Activated naive CD4-positive, alpha-beta T cell (primary cell): ENCODE measurements around the gene LAPTM5.
"Not testable (repeated sequence)": the region's sequence is repeated elsewhere in the genome, so short reads cannot be mapped to it uniquely, and the experiment has no call there.

Experiments
- DNase-seq, 4 experiments: peaks; one replicate each; lab custom pipeline; 2025; lab: John Stamatoyannopoulos, UW

The LAPTM5 gene

GRCh38 chr1:30757352-30758120 lies at the start of gene LAPTM5:
LAPTM5 (minus strand) TSS chr1:30757774; CDS start chr1:30757745, 29 bp downstream.
- DNase-seq = peak in 2 of 4 experiments; percentile 33 to 40

- no peak for DNase-seq
Measured at GRCh38 chr1:30806381-30807317, 49.1 kb upstream of the LAPTM5 start.

- DNase-seq = no peak
Measured at GRCh38 chr1:30805304-30806003, 47.9 kb upstream of the LAPTM5 start.

- DNase-seq = no peak
Measured at GRCh38 chr1:30804822-30805221, 47.2 kb upstream of the LAPTM5 start.

- DNase-seq = no peak
Measured at GRCh38 chr1:30804352-30804751, 46.8 kb upstream of the LAPTM5 start.

GRCh38 chr1:30803562-30803961 lies 46.0 kb upstream of the LAPTM5 start:
- DNase-seq = no peak

GRCh38 chr1:30801771-30802198 lies 44.2 kb upstream of the LAPTM5 start:
- DNase-seq = peak; percentile 63 to 88 (median 78)

GRCh38 chr1:30799233-30799511 lies 41.6 kb upstream of the LAPTM5 start:
- DNase-seq = no peak

GRCh38 chr1:30798389-30799232 lies 41.0 kb upstream of the LAPTM5 start:
- DNase-seq = no peak

GRCh38 chr1:30795026-30795425 lies 37.5 kb upstream of the LAPTM5 start:
- no peak for DNase-seq

- DNase-seq = no peak
Measured at GRCh38 chr1:30794260-30794659, 36.7 kb upstream of the LAPTM5 start.

- DNase-seq = no peak
Measured at GRCh38 chr1:30793209-30793608, 35.6 kb upstream of the LAPTM5 start.

- no peak for DNase-seq
Measured at GRCh38 chr1:30791868-30792267, 34.3 kb upstream of the LAPTM5 start.

- no peak for DNase-seq
Measured at GRCh38 chr1:30790850-30791778, 33.5 kb upstream of the LAPTM5 start.

GRCh38 chr1:30790256-30790525 lies 32.6 kb upstream of the LAPTM5 start:
- DNase-seq = not testable (repeated sequence)

- DNase-seq = no peak
Measured at GRCh38 chr1:30789388-30790255, 32.0 kb upstream of the LAPTM5 start.

- DNase-seq = no peak
Measured at GRCh38 chr1:30788580-30789387, 31.2 kb upstream of the LAPTM5 start.

GRCh38 chr1:30787856-30788495 lies 30.4 kb upstream of the LAPTM5 start:
- DNase-seq = no peak
